Measurements from ENCODE around the gene TNNT3. TPM values are rescaled to one million over a fixed set of nuclear protein-coding genes. Genes with fewer than 3 reads are reported as not detected.

The TNNT3 gene
- polyA plus RNA-seq, 3 donors from 2014 or later: not detected

Other genes with a start within 250 kb of the TNNT3 start
- not detected for gene KRTAP5-6, start 222.5 kb upstream of the TNNT3 start, polyA plus RNA-seq
- under 1 TPM; 0.09 to 0.93 (median 0.39) TPM for gene IFITM10, start 169.1 kb upstream of the TNNT3 start, polyA plus RNA-seq
- gene CTSD, start 155.8 kb upstream of the TNNT3 start, polyA plus RNA-seq: 100 to 1,000 TPM; 471 to 795 (median 488) TPM
- gene SYT8, start 84.7 kb upstream of the TNNT3 start, polyA plus RNA-seq: not detected
- 1 to 10 TPM in 1 of 3 donors, under 1 TPM in 1, not detected in 1; 0.54 to 2.0 TPM for gene TNNI2, start 80.7 kb upstream of the TNNT3 start, polyA plus RNA-seq
- 100 to 1,000 TPM; 437 to 767 (median 593) TPM for gene LSP1, start 66.6 kb upstream of the TNNT3 start, polyA plus RNA-seq
- gene PRR33, start 27.8 kb upstream of the TNNT3 start, polyA plus RNA-seq: under 1 TPM in 1 of 3 donors, not detected in 2; 0.35 TPM
- 10 to 100 TPM; 20.9 to 44.4 (median 42.4) TPM for gene MRPL23, start 27.6 kb downstream of the TNNT3 start, polyA plus RNA-seq
- gene H19, start 78.1 kb downstream of the TNNT3 start, polyA plus RNA-seq: not detected
- not detected for gene IGF2, start 219.7 kb downstream of the TNNT3 start, polyA plus RNA-seq
- not detected for gene INS, start 241.5 kb downstream of the TNNT3 start, polyA plus RNA-seq